GM12892 (cell line): Measurements from ENCODE around the gene PCYT1B.

Source experiments
- POLR2A ChIP-seq: IDR thresholded peaks from 2 replicates; pipeline ENCODE4 v1.6.1; 2011; ENCODE audit warnings: low read depth, low read length, control low read depth
- POLR2AphosphoS5 ChIP-seq: IDR thresholded peaks from 2 replicates; pipeline ENCODE4 v1.6.1; 2011; ENCODE audit warnings: low read depth, low read length, control low read depth
- TAF1 ChIP-seq: IDR thresholded peaks from 2 replicates; pipeline ENCODE4 v1.6.1; 2011; ENCODE audit warnings: low read depth, mild to moderate bottlenecking, control low read depth, low read length, borderline replicate concordance

- TF ChIP-seq POLR2A (no peak), POLR2AphosphoS5 (no peak), TAF1 (no peak)
Measured at GRCh38 chrX:24550166-24550565, 97.0 kb downstream of the PCYT1B start.
